Head of caudate nucleus (tissue), 42 donors: ENCODE results near the gene PLXNA2.

Source experiments
- DNase-seq, 42 donors: peaks; one replicate each; pipeline versions ENCODE4 v3.0.0 to v3.0.0-alpha.2; 2020 to 2021; ENCODE audit warnings: mixed read lengths in 7 of 42
- intact Hi-C: fragments of 100-400 bp; cut with DNase I; formaldehyde crosslinking; loops from one replicate; pipeline ENCODE4 v1.15.0; 2022

PLXNA2 gene

GRCh38 chr1:208231881-208232661 lies 12.1 kb downstream of the PLXNA2 start:
- intact Hi-C loops, result no loop called here
- no peak for DNase-seq

GRCh38 chr1:208230668-208231529 lies 13.3 kb downstream of the PLXNA2 start:
- DNase-seq, result peak in 4 of 42 donors; percentile 45 to 54 (median 50)
- intact Hi-C loops, result no loop called here

- intact Hi-C loops, result no loop called here
These were observed 15.6 kb downstream of the PLXNA2 start for GRCh38 chr1:208228550-208228949.

GRCh38 chr1:208228026-208228425 lies 16.2 kb downstream of the PLXNA2 start:
- intact Hi-C loops, result no loop called here
- no peak for DNase-seq

More at GRCh38 chr1:208228550-208228949, 15.6 kb downstream of the PLXNA2 start:
- DNase-seq, result no peak

GRCh38 chr1:208227366-208227765 lies 16.8 kb downstream of the PLXNA2 start:
- intact Hi-C loops, result no loop called here
- no peak for DNase-seq

- intact Hi-C loops, result no loop called here
- DNase-seq, result no peak
These were observed 17.9 kb downstream of the PLXNA2 start for GRCh38 chr1:208225954-208226937.

GRCh38 chr1:208224192-208224713 lies 19.9 kb downstream of the PLXNA2 start:
- intact Hi-C loops, result no loop called here
- peak in 3 of 42 donors; percentile 53 to 74 (median 55) for DNase-seq

- intact Hi-C loops, result no loop called here
- DNase-seq, result no peak
These were observed 21.0 kb downstream of the PLXNA2 start for GRCh38 chr1:208223136-208223535.

- intact Hi-C loops, result no loop called here
- peak in 9 of 42 donors; percentile 37 to 79 (median 57) for DNase-seq
These were observed 21.6 kb downstream of the PLXNA2 start for GRCh38 chr1:208222376-208223126.

GRCh38 chr1:208221291-208221622 lies 22.9 kb downstream of the PLXNA2 start:
- intact Hi-C loops, result no loop called here
- DNase-seq, result no peak

GRCh38 chr1:208219659-208220282 lies 24.4 kb downstream of the PLXNA2 start:
- DNase-seq, result no peak
- intact Hi-C loops, result no loop called here

GRCh38 chr1:208219098-208219658 lies 25.0 kb downstream of the PLXNA2 start:
- no peak for DNase-seq
- intact Hi-C loops, result no loop called here

GRCh38 chr1:208218237-208219097 lies 25.7 kb downstream of the PLXNA2 start:
- DNase-seq, result no peak
- intact Hi-C loops, result no loop called here

- DNase-seq, result no peak
- intact Hi-C loops, result no loop called here
These were observed 26.4 kb downstream of the PLXNA2 start for GRCh38 chr1:208217781-208218180.

- intact Hi-C loops, result no loop called here
- no peak for DNase-seq
These were observed 27.4 kb downstream of the PLXNA2 start for GRCh38 chr1:208216806-208217205.

- no peak for DNase-seq
- intact Hi-C loops, result no loop called here
These were observed 28.1 kb downstream of the PLXNA2 start for GRCh38 chr1:208216062-208216461.

GRCh38 chr1:208215393-208215792 lies 28.8 kb downstream of the PLXNA2 start:
- intact Hi-C loops, result no loop called here
- DNase-seq, result no peak
